K562 (cell line): ENCODE measurements around the gene PGF.

Source experiments
- HNRNPLL ChIP-seq: fragments of 200-400 bp; formaldehyde crosslinking; IDR thresholded peaks from 2 replicates; pipeline ENCODE4 v1.6.1; 2017; ENCODE audit warnings: low read length, low read depth, mild to moderate bottlenecking; ENCODE audit not compliant: poor library complexity, severe bottlenecking
- MYC ChIP-seq, 2 experiments: fragments of 250-450 bp in 1 of 2; sonication (Bioruptor Pico) in 1 of 2; IDR thresholded peaks; 2 replicates each; pipeline versions ENCODE4 v1.5.1 to v1.6.1; 2012 to 2021; ENCODE audit warnings: low read depth in 2 of 2, borderline replicate concordance in 1 of 2, improper control_type of control experiment in 1 of 2, low read length in 1 of 2, mild to moderate bottlenecking in 1 of 2, moderate library complexity in 1 of 2
- RBM17 ChIP-seq: fragments of 200-400 bp; formaldehyde crosslinking; IDR thresholded peaks from 2 replicates; pipeline ENCODE4 v1.6.1; 2017; ENCODE audit warnings: low read depth, mild to moderate bottlenecking, low read length, borderline replicate concordance
- TAF1 ChIP-seq: IDR thresholded peaks from 2 replicates; pipeline ENCODE4 v1.6.1; 2011; ENCODE audit warnings: mild to moderate bottlenecking, low read length, moderate library complexity; ENCODE audit not compliant: insufficient read depth, control insufficient read depth, severe bottlenecking; ENCODE audit errors: extremely low read depth
- ZNF707 ChIP-seq: fragments of 250-450 bp; sonication (Bioruptor Pico); conservative IDR thresholded peaks from 2 replicates; pipeline ENCODE4 v1.8.0; 2022; ENCODE audit warnings: inconsistent platforms, mild to moderate bottlenecking, moderate library complexity

DNA sequence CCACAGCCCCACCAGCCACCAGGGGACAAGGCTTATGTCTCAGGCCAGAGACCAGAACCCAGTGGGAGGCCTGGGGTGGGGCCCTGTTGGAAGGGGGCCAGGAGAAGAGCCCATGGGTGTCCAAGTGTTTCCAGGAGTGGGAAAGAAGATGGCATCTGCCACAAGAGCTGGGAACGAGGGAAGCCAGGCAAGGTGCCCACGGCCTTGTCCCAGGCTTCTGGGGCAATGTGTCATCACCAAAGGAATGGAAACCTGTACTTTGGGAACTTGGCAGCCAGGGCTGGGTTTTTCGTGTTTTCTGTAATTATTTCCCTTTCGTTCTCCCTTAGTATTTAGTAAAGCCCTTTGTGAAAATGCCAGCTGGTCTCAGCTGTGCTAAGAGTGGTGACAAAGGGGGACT, 5.3 kb upstream of the PGF start:
- TF ChIP-seq MYC (IDR thresholded peaks at IDR 0.05; ENCODE audit: low read depth, low read length), result no peak
- no peak for TF ChIP-seq MYC (CRISPR knock-in tag; IDR thresholded peaks at IDR 0.05; ENCODE audit: borderline replicate concordance, low read depth)
- no peak for TF ChIP-seq RBM17
- no peak for TF ChIP-seq ZNF707
- TF ChIP-seq HNRNPLL, result no peak
- no peak for TF ChIP-seq TAF1
